Upper lobe of right lung (tissue), 1 donor: Measurements from ENCODE around the gene CYB561. TPM values are rescaled to one million over a fixed set of nuclear protein-coding genes. Genes with fewer than 3 reads are reported as not detected.
A peak's percentile ranks its signal among the peaks of the same experiment; 100 is the strongest.

Experiments used
- ATAC-seq: fragments of 200-7000 bp; cut with Tn5 transposase; one replicate; pipeline ENCODE4 v1.9.1; 2020; ENCODE audit warnings: mild to moderate bottlenecking, moderate library complexity
- DNase-seq: peaks from one replicate; pipeline ENCODE4 v3.0.0-alpha.2; 2020
- H3K27ac ChIP-seq: fragments of 200-600 bp; one replicate; pipeline ENCODE4 v1.8.0; 2022
- H3K27me3 ChIP-seq: fragments of 200-600 bp; one replicate; pipeline ENCODE4 v1.8.0; 2022; ENCODE audit warnings: mild to moderate bottlenecking
- H3K36me3 ChIP-seq: fragments of 200-600 bp; one replicate; pipeline ENCODE4 v1.8.0; 2022
- H3K4me1 ChIP-seq: fragments of 200-600 bp; one replicate; pipeline ENCODE4 v1.8.0; 2022
- H3K4me3 ChIP-seq: fragments of 200-600 bp; one replicate; pipeline ENCODE4 v1.8.0; 2022; ENCODE audit warnings: mild to moderate bottlenecking
- H3K9me3 ChIP-seq: fragments of 200-600 bp; one replicate; pipeline ENCODE4 v1.8.0; 2022
- intact Hi-C: fragments of 100-400 bp; cut with DNase I; formaldehyde crosslinking; loops from one replicate; pipeline ENCODE4 v1.11.0; 2022
- total RNA-seq: library from RNA; stranded (reverse); fragmentation: NEBNext Ultra II Directional; extraction: Animal tissue kit (Norgen Biotek cat#: 25700); gene quantifications from one replicate; pipeline ENCODE4 v1.2.1, GENCODE V29; 2021
- TF ChIP-seq, protein P1 (sequence below): fragments of 200-600 bp; IDR thresholded peaks from one replicate; pipeline ENCODE4 v1.8.0; 2022; ENCODE audit warnings: antibody characterized with exemption
- donor health status: DM: no; HTN: yes; CAD: no; lungs with severe emphysema.

The CYB561 gene
- total RNA-seq, 1 donor from 2014 or later: 55.5 TPM

DNA sequence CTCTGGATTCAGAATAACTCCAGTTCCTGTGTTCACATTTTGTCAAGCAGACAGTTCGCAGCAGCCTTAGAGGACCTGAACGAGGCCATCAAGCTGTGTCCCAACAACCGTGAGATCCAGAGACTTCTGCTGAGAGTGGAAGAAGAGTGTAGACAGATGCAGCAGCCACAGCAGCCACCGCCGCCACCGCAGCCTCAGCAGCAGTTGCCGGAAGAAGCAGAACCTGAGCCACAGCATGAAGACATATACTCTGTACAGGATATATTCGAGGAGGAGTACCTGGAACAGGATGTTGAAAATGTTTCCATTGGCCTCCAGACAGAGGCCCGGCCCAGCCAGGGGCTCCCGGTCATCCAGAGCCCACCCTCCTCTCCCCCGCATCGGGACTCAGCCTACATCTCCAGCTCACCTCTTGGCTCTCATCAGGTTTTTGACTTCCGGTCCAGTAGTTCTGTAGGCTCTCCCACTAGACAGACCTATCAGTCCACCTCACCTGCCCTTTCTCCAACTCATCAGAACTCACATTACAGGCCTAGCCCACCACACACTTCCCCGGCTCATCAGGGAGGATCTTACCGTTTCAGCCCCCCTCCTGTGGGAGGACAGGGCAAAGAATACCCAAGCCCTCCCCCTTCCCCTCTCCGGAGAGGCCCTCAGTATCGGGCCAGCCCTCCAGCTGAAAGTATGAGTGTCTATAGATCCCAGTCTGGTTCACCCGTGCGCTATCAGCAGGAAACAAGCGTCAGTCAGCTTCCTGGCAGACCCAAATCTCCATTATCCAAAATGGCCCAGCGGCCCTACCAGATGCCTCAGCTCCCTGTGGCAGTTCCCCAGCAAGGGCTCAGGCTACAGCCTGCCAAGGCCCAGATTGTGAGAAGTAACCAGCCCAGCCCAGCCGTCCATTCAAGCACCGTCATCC lies 25.9 kb downstream of the CYB561 start:
- H3K36me3 ChIP-seq: peaks cover 36% of the 10 kb centered on the region
- ATAC-seq (peak; percentile 8), DNase-seq (peak; percentile 46)
- H3K27me3 ChIP-seq: no peaks in the 10 kb centered on the region
- H3K4me1 ChIP-seq: peaks cover 4% of the 10 kb centered on the region
- H3K4me3 ChIP-seq: no peak overlapping the region
- intact Hi-C loops: no loop called here
- no peaks in the 10 kb centered on the region for H3K9me3 ChIP-seq
- no peak overlapping the region for H3K27ac ChIP-seq
- TF ChIP-seq, protein P1, sequence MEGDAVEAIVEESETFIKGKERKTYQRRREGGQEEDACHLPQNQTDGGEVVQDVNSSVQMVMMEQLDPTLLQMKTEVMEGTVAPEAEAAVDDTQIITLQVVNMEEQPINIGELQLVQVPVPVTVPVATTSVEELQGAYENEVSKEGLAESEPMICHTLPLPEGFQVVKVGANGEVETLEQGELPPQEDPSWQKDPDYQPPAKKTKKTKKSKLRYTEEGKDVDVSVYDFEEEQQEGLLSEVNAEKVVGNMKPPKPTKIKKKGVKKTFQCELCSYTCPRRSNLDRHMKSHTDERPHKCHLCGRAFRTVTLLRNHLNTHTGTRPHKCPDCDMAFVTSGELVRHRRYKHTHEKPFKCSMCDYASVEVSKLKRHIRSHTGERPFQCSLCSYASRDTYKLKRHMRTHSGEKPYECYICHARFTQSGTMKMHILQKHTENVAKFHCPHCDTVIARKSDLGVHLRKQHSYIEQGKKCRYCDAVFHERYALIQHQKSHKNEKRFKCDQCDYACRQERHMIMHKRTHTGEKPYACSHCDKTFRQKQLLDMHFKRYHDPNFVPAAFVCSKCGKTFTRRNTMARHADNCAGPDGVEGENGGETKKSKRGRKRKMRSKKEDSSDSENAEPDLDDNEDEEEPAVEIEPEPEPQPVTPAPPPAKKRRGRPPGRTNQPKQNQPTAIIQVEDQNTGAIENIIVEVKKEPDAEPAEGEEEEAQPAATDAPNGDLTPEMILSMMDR: no peak

DNA sequence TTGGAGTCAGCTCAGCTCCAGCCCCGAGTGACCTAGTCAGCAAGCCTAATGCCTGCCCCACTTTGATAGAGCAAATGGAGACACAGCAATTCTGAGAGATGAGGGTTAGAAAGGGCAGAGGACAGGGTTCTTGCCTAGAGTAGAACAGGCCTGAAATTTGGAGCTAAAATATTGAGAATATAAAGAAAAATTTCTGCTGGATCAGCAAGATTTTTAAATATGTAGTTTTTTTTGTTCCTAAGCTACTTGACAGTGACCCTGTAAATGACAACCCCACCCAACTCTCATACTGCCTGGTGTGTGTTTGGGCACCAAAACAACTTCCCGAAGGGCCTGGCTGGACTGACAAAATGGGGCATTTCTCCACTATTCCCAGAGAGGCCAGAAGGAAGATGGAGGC lies 26.7 kb downstream of the CYB561 start:
- ATAC-seq (no peak), DNase-seq (no peak)
- TF ChIP-seq, protein P1: no peak
- intact Hi-C loops: no loop called here
- Histone ChIP-seq H3K27me3 (no peaks in the 10 kb centered on the region), H3K4me1 (peaks cover 4% of the 10 kb centered on the region), H3K9me3 (no peaks in the 10 kb centered on the region), H3K27ac (no peak overlapping the region), H3K4me3 (no peak overlapping the region), H3K36me3 (peaks cover 44% of the 10 kb centered on the region)

DNA sequence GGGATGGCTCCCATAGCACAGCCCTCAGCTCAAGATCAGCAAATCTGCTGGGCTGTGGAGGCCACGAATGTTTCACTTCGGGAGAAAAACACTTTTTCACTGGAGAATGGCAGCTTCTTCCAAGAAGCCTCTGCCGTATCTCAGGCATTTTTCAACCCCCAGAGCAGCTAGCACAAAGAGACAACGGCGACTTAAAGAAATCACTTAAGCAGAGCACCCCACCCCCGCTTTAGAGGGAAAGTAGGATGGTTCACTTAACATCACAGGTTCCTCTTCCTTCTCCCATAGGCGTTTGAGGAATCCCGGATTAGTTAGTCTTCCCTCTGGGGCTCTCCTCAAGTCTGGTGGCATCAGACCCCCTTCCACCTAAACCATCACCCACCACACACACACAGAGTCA lies 27.6 kb downstream of the CYB561 start:
- Histone ChIP-seq H3K4me3 (no peak overlapping the region), H3K27ac (no peak overlapping the region), H3K9me3 (no peaks in the 10 kb centered on the region), H3K4me1 (no peaks in the 10 kb centered on the region), H3K36me3 (peaks cover 51% of the 10 kb centered on the region), H3K27me3 (no peaks in the 10 kb centered on the region)
- ATAC-seq: no peak
- intact Hi-C loops: no loop called here
- DNase-seq: no peak
- TF ChIP-seq, protein P1: no peak

DNA sequence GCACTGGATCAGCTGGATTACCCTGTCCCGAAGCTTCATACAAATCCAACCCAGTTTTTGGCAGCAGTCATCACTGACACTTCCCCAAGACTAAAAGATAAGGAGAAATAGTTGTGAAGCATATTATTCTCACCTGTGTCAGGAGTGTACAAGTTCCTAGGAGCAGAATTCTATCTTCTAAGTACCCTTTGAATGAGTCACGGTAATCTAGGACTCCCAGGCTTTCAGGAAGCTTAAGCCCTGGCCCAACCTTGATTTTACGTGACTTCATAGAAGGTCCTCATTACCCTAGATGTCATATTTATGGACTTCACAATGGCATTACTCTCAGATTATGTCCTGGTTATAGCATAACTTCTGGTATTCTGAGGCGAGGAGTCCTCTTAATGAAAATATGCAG lies 31.9 kb downstream of the CYB561 start:
- H3K4me3 ChIP-seq: no peak overlapping the region
- H3K36me3 ChIP-seq: peaks cover 78% of the 10 kb centered on the region
- no peaks in the 10 kb centered on the region for H3K9me3 ChIP-seq
- TF ChIP-seq, protein P1: no peak
- ATAC-seq (no peak), DNase-seq (no peak)
- H3K4me1 ChIP-seq: no peaks in the 10 kb centered on the region
- no peaks in the 10 kb centered on the region for H3K27me3 ChIP-seq
- intact Hi-C loops: no loop called here
- no peak overlapping the region for H3K27ac ChIP-seq

DNA sequence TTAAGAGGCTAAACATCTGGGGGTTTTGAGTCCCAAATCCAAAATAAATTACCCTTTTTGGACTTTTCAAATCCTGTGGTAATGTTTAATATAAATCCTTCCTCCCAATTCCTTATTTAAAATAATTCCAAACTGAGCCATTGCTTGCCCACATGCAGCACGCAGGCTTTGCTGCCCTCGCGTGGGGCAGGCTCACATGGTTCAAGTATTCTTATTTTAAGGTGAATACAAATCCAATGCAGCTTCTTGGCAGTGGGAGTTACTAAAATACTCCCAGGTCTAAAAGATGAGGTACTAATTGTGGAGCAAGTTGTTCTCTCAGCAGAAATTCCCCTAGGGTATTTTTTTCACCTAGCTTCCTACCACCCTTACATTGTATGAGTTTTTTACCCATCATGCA lies 33.0 kb downstream of the CYB561 start:
- TF ChIP-seq, protein P1: no peak
- intact Hi-C loops: no loop called here
- ATAC-seq (no peak), DNase-seq (no peak)
- Histone ChIP-seq H3K9me3 (no peaks in the 10 kb centered on the region), H3K27me3 (no peaks in the 10 kb centered on the region), H3K4me1 (no peaks in the 10 kb centered on the region), H3K4me3 (no peak overlapping the region), H3K27ac (no peak overlapping the region), H3K36me3 (peaks cover 78% of the 10 kb centered on the region)
